HepG2 (cell line): ENCODE results near the gene ZBTB48. TPM values are rescaled to one million over a fixed set of nuclear protein-coding genes. Genes with fewer than 3 reads are reported as not detected.

Source experiments
- ATAC-seq: fragments of 200-7000 bp; cut with Tn5 transposase; 3 replicates; pipeline ENCODE4 v1.9.1; 2020; ENCODE audit warnings: mild to moderate bottlenecking, moderate library complexity
- BruUV-seq: library from RNA; stranded (reverse); fragments of 400-500 nt; replicated peaks from 2 replicates; lab custom pipeline; 2021; lab: Mats Ljungman, UMichigan
- CTCF ChIA-PET: fragments of 300-600 bp; formaldehyde crosslinking; extraction: SDS; loops from one replicate; lab custom pipeline; 2021; ENCODE audit warnings: low total read pairs, inconsistent platforms, low intra/inter-chr PET ratio; lab: Yijun Ruan, JAX
- POLR2A ChIA-PET: fragments of 350-600 bp; sonication (Branson Sonifier 250); formaldehyde crosslinking; loops from one replicate; lab custom pipeline; 2020; ENCODE audit warnings: antibody characterized with exemption, inconsistent platforms; lab: Yijun Ruan, JAX
- DNase-seq: peaks from one replicate; pipeline ENCODE4 v3.0.0-alpha.2; 2015; ENCODE audit warnings: low spot score
- FAIRE-seq: peaks from 3 replicates; lab custom pipeline; 2011; peaks lifted over from hg19 to GRCh38; lab: Jason Lieb, UNC
- H2AFZ ChIP-seq: one replicate; pipeline ENCODE4 v1.6.1; 2011; ENCODE audit warnings: low read length, inconsistent platforms
- H3K27ac ChIP-seq: fragments of 300-600 bp; 3 replicates; pipeline ENCODE4 v1.8.0; 2011; ENCODE audit warnings: mixed run types, mild to moderate bottlenecking, mixed read lengths, low read length, inconsistent platforms; ENCODE audit not compliant: insufficient read depth; ENCODE audit errors: extremely low read length
- H3K27me3 ChIP-seq, 2 experiments: fragments of 200-600 bp in 1 of 2; 2 replicates in 1 of 2; 3 replicates in 1 of 2; pipeline versions ENCODE4 v1.6.0 to v1.8.0; 2011; ENCODE audit warnings: low read length in 2 of 2, mild to moderate bottlenecking in 2 of 2, moderate library complexity in 2 of 2, inconsistent platforms in 1 of 2; ENCODE audit not compliant: insufficient read depth in 2 of 2, control insufficient read depth in 1 of 2
- H3K36me3 ChIP-seq, 2 experiments: fragments of 200-600 bp in 1 of 2; replicated peaks in 1 of 2; 2 replicates in 1 of 2; 3 replicates in 1 of 2; pipeline versions ENCODE4 v1.5.1 to v1.8.0; 2011; ENCODE audit warnings: low read length in 2 of 2, inconsistent platforms in 1 of 2; ENCODE audit not compliant: insufficient read depth in 2 of 2, control insufficient read depth in 1 of 2
- H3K4me1 ChIP-seq: 2 replicates; pipeline ENCODE4 v1.5.1; 2012; ENCODE audit warnings: low read length, inconsistent platforms; ENCODE audit not compliant: insufficient read depth
- H3K4me2 ChIP-seq: 2 replicates; pipeline ENCODE4 v1.6.0; 2011; ENCODE audit warnings: low read depth, low read length, inconsistent platforms
- H3K4me3 ChIP-seq, 3 experiments: fragments of 200-600 bp in 1 of 3; sonication (generic), shearing (Covaris generic) in 1 of 3; replicated peaks in 1 of 3; 2 replicates each; pipeline ENCODE4 v1.5.1; 2011 to 2016; ENCODE audit warnings: low read length in 3 of 3, inconsistent platforms in 2 of 3, low read depth in 2 of 3, mild to moderate bottlenecking in 2 of 3, control low read depth in 1 of 3, mixed read lengths in 1 of 3; ENCODE audit not compliant: insufficient read depth in 1 of 3
- H3K79me2 ChIP-seq: one replicate; pipeline ENCODE4 v1.6.1; 2011; ENCODE audit warnings: low read length, inconsistent platforms; ENCODE audit not compliant: insufficient read depth
- H3K9ac ChIP-seq: 2 replicates; pipeline ENCODE4 v1.6.0; 2011; ENCODE audit warnings: mild to moderate bottlenecking, low read depth, low read length, inconsistent platforms; ENCODE audit not compliant: insufficient read depth
- H3K9me3 ChIP-seq: 2 replicates; pipeline ENCODE4 v1.5.1; 2012; ENCODE audit warnings: mild to moderate bottlenecking, low read length
- H4K20me1 ChIP-seq: 2 replicates; pipeline ENCODE4 v1.6.0; 2011; ENCODE audit warnings: inconsistent platforms, mild to moderate bottlenecking, low read length, moderate library complexity; ENCODE audit not compliant: insufficient read depth
- AKAP8 ChIP-seq: sonication (generic); formaldehyde crosslinking; IDR thresholded peaks from 2 replicates; pipeline ENCODE4 v1.5.1; 2020; ENCODE audit warnings: mild to moderate bottlenecking, missing genetic modification reagents
- BRD4 ChIP-seq: sonication (generic); formaldehyde crosslinking; IDR thresholded peaks from 2 replicates; pipeline ENCODE4 v1.4.0; 2020; ENCODE audit warnings: missing genetic modification reagents
- MTA1 ChIP-seq: sonication (generic); formaldehyde crosslinking; IDR thresholded peaks from 2 replicates; pipeline ENCODE4 v1.4.0; 2020; ENCODE audit warnings: missing genetic modification reagents, mild to moderate bottlenecking, borderline replicate concordance
- NRL ChIP-seq: sonication (generic); formaldehyde crosslinking; IDR thresholded peaks from 2 replicates; pipeline ENCODE4 v1.5.0; 2020; ENCODE audit warnings: missing genetic modification reagents, mild to moderate bottlenecking, moderate library complexity, borderline replicate concordance
- TMF1 ChIP-seq: sonication (generic); formaldehyde crosslinking; IDR thresholded peaks from 2 replicates; pipeline ENCODE4 v1.8.1; 2022; ENCODE audit warnings: low read depth, missing genetic modification reagents
- ZFP37 ChIP-seq: sonication (generic); formaldehyde crosslinking; IDR thresholded peaks from 2 replicates; pipeline ENCODE4 v1.4.0; 2020; ENCODE audit warnings: missing genetic modification reagents, borderline replicate concordance
- ZNF280B ChIP-seq: sonication (generic); formaldehyde crosslinking; IDR thresholded peaks from 2 replicates; pipeline ENCODE4 v1.5.0; 2020; ENCODE audit warnings: missing genetic modification reagents, mild to moderate bottlenecking, borderline replicate concordance
- ZNF451 ChIP-seq: sonication (generic); formaldehyde crosslinking; IDR thresholded peaks from 2 replicates; pipeline ENCODE4 v1.5.0; 2020; ENCODE audit warnings: mild to moderate bottlenecking, missing genetic modification reagents
- WGBS: methylation state at CpG from one replicate; pipeline ENCODE4 v1.1.6; 2017; ENCODE audit warnings: low lambda C conversion rate; 5-methylcytosine and 5-hydroxymethylcytosine counted together
- in situ Hi-C: cut with HindIII; loops from 2 replicates; pipeline ENCODE4 v1.10.0; 2017; ENCODE audit warnings: low pct_unique_long_range_greater_than_20kb; ENCODE audit not compliant: extremely low pct_ligation_motif_present
- intact Hi-C: fragments of 100-400 bp; cut with micrococcal nuclease; formaldehyde crosslinking; loops from one replicate; pipeline ENCODE4 v1.10.0; 2022; ENCODE audit not compliant: unreplicated experiment
- polyA plus RNA-seq, 8 experiments: library from polyadenylated mRNA; depleted of rRNA in 3 of 8; stranded (reverse) in 7 of 8; unstranded in 1 of 8; fragments of >200 nt; fragmentation: Illumina TruSeq in 4 of 8; extraction: Trizol in 4 of 8; gene quantifications; 2 replicates each; pipeline versions ENCODE4 v1.2.1 to v1.2.3, GENCODE V29; 2011 to 2016; ENCODE audit warnings: low read depth in 4 of 8, missing spikeins in 1 of 8, mixed read lengths in 1 of 8; ENCODE audit not compliant: insufficient read depth in 1 of 8
- total RNA-seq, 5 experiments: library from RNA; depleted of rRNA; stranded (reverse); fragments of >200 nt; fragmentation: Illumina TruSeq; extraction: Trizol; gene quantifications; 2 replicates each; pipeline ENCODE4 v1.2.3, GENCODE V29; 2016; ENCODE audit warnings: low read depth in 1 of 5
- TF ChIP-seq, protein P1 (sequence below): sonication (generic); formaldehyde crosslinking; IDR thresholded peaks from 2 replicates; pipeline ENCODE4 v1.8.1; 2023; ENCODE audit warnings: mild to moderate bottlenecking, missing genetic modification reagents, borderline replicate concordance
- TF ChIP-seq, protein P2 (sequence below): sonication (generic); formaldehyde crosslinking; IDR thresholded peaks from 2 replicates; pipeline ENCODE4 v1.8.0; 2022; ENCODE audit warnings: missing genetic modification reagents, low read depth, mild to moderate bottlenecking, borderline replicate concordance
- TF ChIP-seq, protein P3 (sequence below): sonication (generic); formaldehyde crosslinking; IDR thresholded peaks from 2 replicates; pipeline ENCODE4 v1.4.0; 2020; ENCODE audit warnings: missing genetic modification reagents

ZBTB48 gene
- total and polyA plus RNA-seq, 2 of the 13 experiments (the other 11 are each of a cell fraction or from before 2014, with no cell fraction given) = 13.0 to 17.1 TPM

DNA sequence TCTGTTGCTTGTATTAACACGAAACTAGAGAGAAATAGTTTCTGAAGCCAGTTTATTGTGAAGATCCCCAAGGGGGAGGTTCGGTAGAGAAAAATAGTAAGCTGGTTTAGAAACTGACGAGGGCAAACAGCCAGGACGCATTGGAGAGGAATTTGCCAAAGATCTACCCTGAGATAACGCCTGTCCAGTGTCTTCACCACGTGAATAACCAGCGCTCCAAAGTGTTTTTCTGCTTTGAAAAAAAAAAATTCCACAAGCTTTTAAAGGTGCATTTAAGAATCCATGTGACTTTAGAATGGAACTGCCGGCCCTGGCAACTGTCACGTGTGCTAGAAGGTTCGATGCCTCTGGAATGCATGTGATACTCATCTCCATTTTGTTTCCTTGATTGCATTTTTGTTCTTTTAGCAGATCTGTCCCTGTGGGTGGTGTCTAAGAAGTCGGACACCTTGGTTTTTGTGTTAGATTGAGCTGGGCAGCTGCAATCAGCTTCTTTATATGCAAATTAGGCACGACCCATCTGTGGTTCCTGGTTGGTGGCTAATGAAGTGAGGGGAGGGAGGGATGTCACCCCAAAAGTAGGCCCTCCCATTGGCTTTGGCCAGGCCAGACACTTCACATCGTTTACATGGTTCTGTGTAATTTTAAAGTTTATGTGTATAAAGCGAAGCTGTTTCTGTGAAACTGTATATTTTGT, 43.6 kb downstream of the ZBTB48 start:
- DNase-seq = no peak
- in situ Hi-C loops = no loop called here
- no peaks in the 10 kb centered on the region; a peak in 1 of 5 replicates for H3K27me3 ChIP-seq
- H4K20me1 ChIP-seq = no peaks in the 10 kb centered on the region; the same call in 1 of the 2 replicates
- H2AFZ ChIP-seq = no peak overlapping the region
- peaks cover 23 to 64% of the 10 kb centered on the region in 2 experiments; a peak in 4 of 5 replicates for H3K36me3 ChIP-seq
- ChIA-PET CTCF (no interaction called here), POLR2A (interaction anchor here (0.9 to 3.1 kb wide), 3 partner anchors 19 to 161 kb away, joined by 3 to 19 read pairs (median 5); partner anchors contain the start of genes CAMTA1 and KLHL21)
- peaks cover 31% of the 10 kb centered on the region for H3K4me1 ChIP-seq
- no peak for ATAC-seq
- no peak overlapping the region for H3K27ac ChIP-seq
- 88% methylated on average over 14 of the region's 14 CpGs for WGBS
- intact Hi-C loops = no loop called here
- H3K4me3 ChIP-seq = no peak overlapping the region
- FAIRE-seq = no peak
- H3K9ac ChIP-seq = no peak overlapping the region
- no peaks in the 10 kb centered on the region for H3K9me3 ChIP-seq
- H3K4me2 ChIP-seq = no peak overlapping the region
- H3K79me2 ChIP-seq = peaks cover 32% of the 10 kb centered on the region
- BruUV-seq = no TSS peak
- TF ChIP-seq, protein P1, sequence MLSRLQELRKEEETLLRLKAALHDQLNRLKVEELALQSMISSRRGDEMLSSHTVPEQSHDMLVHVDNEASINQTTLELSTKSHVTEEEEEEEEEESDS = no peak
- TF ChIP-seq, protein P2, sequence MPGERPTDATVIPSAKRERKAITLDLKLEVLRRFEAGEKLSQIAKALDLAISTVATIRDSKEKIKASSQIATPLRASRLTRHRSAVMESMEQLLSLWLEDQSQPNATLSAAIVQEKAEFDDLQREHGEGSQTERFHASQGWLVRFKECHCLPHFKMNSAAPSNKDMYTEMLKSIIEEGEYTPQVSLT = no peak
- TF ChIP-seq ZNF280B (CRISPR knock-in tag) (no peak), TMF1 (no peak), NRL (CRISPR knock-in tag) (no peak), MTA1 (CRISPR knock-in tag) (no peak), ZNF451 (CRISPR knock-in tag) (no peak), AKAP8 (CRISPR knock-in tag) (no peak), ZFP37 (CRISPR knock-in tag) (no peak), BRD4 (no peak)
- TF ChIP-seq, protein P3, sequence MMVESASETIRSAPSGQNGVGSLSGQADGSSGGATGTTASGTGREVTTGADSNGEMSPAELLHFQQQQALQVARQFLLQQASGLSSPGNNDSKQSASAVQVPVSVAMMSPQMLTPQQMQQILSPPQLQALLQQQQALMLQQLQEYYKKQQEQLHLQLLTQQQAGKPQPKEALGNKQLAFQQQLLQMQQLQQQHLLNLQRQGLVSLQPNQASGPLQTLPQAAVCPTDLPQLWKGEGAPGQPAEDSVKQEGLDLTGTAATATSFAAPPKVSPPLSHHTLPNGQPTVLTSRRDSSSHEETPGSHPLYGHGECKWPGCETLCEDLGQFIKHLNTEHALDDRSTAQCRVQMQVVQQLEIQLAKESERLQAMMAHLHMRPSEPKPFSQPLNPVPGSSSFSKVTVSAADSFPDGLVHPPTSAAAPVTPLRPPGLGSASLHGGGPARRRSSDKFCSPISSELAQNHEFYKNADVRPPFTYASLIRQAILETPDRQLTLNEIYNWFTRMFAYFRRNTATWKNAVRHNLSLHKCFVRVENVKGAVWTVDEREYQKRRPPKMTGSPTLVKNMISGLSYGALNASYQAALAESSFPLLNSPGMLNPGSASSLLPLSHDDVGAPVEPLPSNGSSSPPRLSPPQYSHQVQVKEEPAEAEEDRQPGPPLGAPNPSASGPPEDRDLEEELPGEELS (CRISPR knock-in tag) = no peak
